H1 (cell line): ENCODE measurements around the gene GGA2. TPM values are rescaled to one million over a fixed set of nuclear protein-coding genes. Genes with fewer than 3 reads are reported as not detected.

ENCODE experiments used
- ASH2L ChIP-seq: fragments of 200-600, 300-600 bp; sonication (generic); IDR thresholded peaks from one replicate; pipeline ENCODE4 v1.7.1; 2017; ENCODE audit warnings: low read length
- PHF8 ChIP-seq: fragments of 200-600 bp; sonication (generic); conservative IDR thresholded peaks from 2 replicates; pipeline ENCODE4 v1.7.1; 2012; ENCODE audit warnings: low read depth, mild to moderate bottlenecking, inconsistent platforms, low read length, moderate library complexity
- SIN3A ChIP-seq, 2 experiments: IDR thresholded peaks in 1 of 2; conservative IDR thresholded peaks in 1 of 2; 2 replicates each; pipeline ENCODE4 v1.6.1; 2011 to 2012; ENCODE audit warnings: low read length in 2 of 2, improper control_type of control experiment in 1 of 2, low read depth in 1 of 2, mild to moderate bottlenecking in 1 of 2
- TAF1 ChIP-seq: IDR thresholded peaks from 2 replicates; pipeline ENCODE4 v1.6.1; 2011; ENCODE audit warnings: mild to moderate bottlenecking, low read depth, low read length
- polyA plus RNA-seq, 7 experiments: library from polyadenylated mRNA; depleted of rRNA in 3 of 7; stranded (reverse) in 5 of 7; unstranded in 2 of 7; fragments of >200 nt in 5 of 7; fragments of 200-250 nt in 2 of 7; gene quantifications; 1 replicate in 5 of 7; 2 replicates in 1 of 7; 4 replicates in 1 of 7; pipeline versions ENCODE4 v1.2.1 to v1.2.3, GENCODE V29; 2011 to 2013; ENCODE audit warnings: missing spikeins in 2 of 7, mixed read lengths in 2 of 7
- total RNA-seq: library from RNA; stranded (reverse); fragmentation: NEBNext Ultra II Directional; extraction: Animal tissue kit (Norgen Biotek cat#: 25700); gene quantifications from 2 replicates; pipeline ENCODE4 v1.2.1, GENCODE V29; 2021
- TF ChIP-seq, protein P1 (sequence below): fragments of 300-600 bp; sonication (generic); IDR thresholded peaks from 2 replicates; pipeline ENCODE4 v1.7.1; 2012; ENCODE audit warnings: low read length, moderate library complexity, mild to moderate bottlenecking, inconsistent platforms; ENCODE audit not compliant: insufficient replicate concordance

GGA2 gene
- total and polyA plus RNA-seq, 2 of the 8 experiments (the other 6 are each of a cell fraction or from before 2014, with no cell fraction given) = 65.8 to 114 TPM

DNA sequence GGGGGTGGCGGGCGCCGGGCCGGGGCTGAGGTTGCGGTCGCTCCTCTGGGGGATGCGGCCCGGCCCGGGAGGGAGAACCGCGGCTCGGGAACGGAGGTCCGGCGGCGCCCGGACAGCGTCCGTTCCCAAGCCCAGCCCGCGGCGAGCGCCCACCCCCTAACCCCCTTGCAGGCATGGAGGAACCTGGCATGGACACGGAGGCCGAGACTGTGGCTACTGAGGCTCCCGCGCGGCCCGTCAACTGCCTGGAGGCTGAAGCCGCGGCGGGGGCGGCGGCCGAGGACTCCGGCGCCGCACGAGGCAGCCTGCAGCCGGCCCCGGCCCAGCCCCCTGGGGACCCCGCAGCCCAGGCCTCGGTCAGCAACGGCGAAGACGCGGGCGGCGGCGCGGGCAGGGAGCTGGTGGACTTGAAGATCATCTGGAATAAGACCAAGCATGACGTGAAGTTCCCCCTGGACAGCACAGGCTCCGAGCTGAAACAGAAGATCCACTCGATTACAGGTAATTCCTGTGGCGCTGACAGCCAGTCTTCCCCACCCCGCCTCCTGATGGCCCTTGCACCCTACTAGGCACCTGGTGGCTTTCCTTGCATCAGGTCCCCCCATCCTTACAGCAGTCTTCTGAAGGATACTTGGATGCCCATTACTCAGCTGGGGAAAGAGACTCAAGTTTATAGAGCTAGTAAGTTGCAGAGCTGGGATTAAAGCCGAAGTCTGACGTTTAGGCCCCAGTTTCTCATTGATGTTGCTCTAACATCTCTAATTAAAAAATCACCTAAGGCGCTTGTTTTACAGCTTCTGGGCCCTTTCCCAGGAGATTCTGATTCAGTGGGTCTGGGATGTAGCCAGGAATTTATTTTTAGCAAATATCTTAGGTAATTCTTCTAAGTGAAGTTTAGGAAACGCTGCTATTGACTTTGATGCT is 47.7 kb upstream of the GGA2 start (continued):
- TF ChIP-seq, protein P1, sequence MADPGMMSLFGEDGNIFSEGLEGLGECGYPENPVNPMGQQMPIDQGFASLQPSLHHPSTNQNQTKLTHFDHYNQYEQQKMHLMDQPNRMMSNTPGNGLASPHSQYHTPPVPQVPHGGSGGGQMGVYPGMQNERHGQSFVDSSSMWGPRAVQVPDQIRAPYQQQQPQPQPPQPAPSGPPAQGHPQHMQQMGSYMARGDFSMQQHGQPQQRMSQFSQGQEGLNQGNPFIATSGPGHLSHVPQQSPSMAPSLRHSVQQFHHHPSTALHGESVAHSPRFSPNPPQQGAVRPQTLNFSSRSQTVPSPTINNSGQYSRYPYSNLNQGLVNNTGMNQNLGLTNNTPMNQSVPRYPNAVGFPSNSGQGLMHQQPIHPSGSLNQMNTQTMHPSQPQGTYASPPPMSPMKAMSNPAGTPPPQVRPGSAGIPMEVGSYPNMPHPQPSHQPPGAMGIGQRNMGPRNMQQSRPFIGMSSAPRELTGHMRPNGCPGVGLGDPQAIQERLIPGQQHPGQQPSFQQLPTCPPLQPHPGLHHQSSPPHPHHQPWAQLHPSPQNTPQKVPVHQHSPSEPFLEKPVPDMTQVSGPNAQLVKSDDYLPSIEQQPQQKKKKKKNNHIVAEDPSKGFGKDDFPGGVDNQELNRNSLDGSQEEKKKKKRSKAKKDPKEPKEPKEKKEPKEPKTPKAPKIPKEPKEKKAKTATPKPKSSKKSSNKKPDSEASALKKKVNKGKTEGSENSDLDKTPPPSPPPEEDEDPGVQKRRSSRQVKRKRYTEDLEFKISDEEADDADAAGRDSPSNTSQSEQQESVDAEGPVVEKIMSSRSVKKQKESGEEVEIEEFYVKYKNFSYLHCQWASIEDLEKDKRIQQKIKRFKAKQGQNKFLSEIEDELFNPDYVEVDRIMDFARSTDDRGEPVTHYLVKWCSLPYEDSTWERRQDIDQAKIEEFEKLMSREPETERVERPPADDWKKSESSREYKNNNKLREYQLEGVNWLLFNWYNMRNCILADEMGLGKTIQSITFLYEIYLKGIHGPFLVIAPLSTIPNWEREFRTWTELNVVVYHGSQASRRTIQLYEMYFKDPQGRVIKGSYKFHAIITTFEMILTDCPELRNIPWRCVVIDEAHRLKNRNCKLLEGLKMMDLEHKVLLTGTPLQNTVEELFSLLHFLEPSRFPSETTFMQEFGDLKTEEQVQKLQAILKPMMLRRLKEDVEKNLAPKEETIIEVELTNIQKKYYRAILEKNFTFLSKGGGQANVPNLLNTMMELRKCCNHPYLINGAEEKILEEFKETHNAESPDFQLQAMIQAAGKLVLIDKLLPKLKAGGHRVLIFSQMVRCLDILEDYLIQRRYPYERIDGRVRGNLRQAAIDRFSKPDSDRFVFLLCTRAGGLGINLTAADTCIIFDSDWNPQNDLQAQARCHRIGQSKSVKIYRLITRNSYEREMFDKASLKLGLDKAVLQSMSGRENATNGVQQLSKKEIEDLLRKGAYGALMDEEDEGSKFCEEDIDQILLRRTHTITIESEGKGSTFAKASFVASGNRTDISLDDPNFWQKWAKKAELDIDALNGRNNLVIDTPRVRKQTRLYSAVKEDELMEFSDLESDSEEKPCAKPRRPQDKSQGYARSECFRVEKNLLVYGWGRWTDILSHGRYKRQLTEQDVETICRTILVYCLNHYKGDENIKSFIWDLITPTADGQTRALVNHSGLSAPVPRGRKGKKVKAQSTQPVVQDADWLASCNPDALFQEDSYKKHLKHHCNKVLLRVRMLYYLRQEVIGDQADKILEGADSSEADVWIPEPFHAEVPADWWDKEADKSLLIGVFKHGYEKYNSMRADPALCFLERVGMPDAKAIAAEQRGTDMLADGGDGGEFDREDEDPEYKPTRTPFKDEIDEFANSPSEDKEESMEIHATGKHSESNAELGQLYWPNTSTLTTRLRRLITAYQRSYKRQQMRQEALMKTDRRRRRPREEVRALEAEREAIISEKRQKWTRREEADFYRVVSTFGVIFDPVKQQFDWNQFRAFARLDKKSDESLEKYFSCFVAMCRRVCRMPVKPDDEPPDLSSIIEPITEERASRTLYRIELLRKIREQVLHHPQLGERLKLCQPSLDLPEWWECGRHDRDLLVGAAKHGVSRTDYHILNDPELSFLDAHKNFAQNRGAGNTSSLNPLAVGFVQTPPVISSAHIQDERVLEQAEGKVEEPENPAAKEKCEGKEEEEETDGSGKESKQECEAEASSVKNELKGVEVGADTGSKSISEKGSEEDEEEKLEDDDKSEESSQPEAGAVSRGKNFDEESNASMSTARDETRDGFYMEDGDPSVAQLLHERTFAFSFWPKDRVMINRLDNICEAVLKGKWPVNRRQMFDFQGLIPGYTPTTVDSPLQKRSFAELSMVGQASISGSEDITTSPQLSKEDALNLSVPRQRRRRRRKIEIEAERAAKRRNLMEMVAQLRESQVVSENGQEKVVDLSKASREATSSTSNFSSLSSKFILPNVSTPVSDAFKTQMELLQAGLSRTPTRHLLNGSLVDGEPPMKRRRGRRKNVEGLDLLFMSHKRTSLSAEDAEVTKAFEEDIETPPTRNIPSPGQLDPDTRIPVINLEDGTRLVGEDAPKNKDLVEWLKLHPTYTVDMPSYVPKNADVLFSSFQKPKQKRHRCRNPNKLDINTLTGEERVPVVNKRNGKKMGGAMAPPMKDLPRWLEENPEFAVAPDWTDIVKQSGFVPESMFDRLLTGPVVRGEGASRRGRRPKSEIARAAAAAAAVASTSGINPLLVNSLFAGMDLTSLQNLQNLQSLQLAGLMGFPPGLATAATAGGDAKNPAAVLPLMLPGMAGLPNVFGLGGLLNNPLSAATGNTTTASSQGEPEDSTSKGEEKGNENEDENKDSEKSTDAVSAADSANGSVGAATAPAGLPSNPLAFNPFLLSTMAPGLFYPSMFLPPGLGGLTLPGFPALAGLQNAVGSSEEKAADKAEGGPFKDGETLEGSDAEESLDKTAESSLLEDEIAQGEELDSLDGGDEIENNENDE = no peak
- TF ChIP-seq SIN3A (conservative IDR thresholded peaks at IDR 0.05 in 1 of 2, IDR thresholded peaks at IDR 0.05 in 1 of 2; ENCODE audit: low read depth in 1 of 2, low read length in 2 of 2) = 0 out of 4 replicates have a peak, but pooled peaks of 1 of the 2 experiments have one; percentile 18
- TF ChIP-seq TAF1 = peak; percentile 0; the same call in 1 of the 2 replicates
- TF ChIP-seq PHF8 = peak; percentile 79
- peak; percentile 15 for TF ChIP-seq ASH2L
